IMR-90 (cell line): ENCODE results near the gene SDHA. TPM values are rescaled to one million over a fixed set of nuclear protein-coding genes. Genes with fewer than 3 reads are reported as not detected.

Experiments
- ATAC-seq: fragments of 200-7000 bp; cut with Tn5 transposase; 2 replicates; pipeline ENCODE4 v1.9.1; 2020; ENCODE audit warnings: low read depth, mild to moderate bottlenecking, moderate library complexity
- BruUV-seq: library from RNA; stranded (reverse); fragments of 400-500 nt; replicated peaks from 2 replicates; lab custom pipeline; 2021; lab: Mats Ljungman, UMichigan
- CTCF ChIA-PET: fragments of 300-600 bp; formaldehyde crosslinking; extraction: SDS; loops from one replicate; lab custom pipeline; 2021; ENCODE audit warnings: antibody characterized with exemption; lab: Yijun Ruan, JAX
- POLR2A ChIA-PET: fragments of 300-600 bp; sonication (Branson Sonifier 250); formaldehyde crosslinking; loops from one replicate; lab custom pipeline; 2022; ENCODE audit warnings: antibody characterized with exemption; ENCODE audit not compliant: unreplicated experiment; lab: Charles Lee
- DNase-seq: peaks from one replicate; pipeline ENCODE4 v3.0.0; 2013
- H2AFZ ChIP-seq: replicated peaks from 2 replicates; pipeline ENCODE3; 2013; ENCODE audit warnings: low read length, mild to moderate bottlenecking; ENCODE audit not compliant: poor library complexity
- H2AK5ac ChIP-seq: 2 replicates; pipeline ENCODE4 v1.6.1; 2013; ENCODE audit warnings: low read depth, low read length, inconsistent platforms
- H2AK9ac ChIP-seq: replicated peaks from 2 replicates; pipeline ENCODE3; 2013; ENCODE audit warnings: mild to moderate bottlenecking, low read depth, low read length, moderate library complexity; ENCODE audit not compliant: poor library complexity
- H2BK120ac ChIP-seq: 2 replicates; pipeline ENCODE4 v1.6.1; 2013; ENCODE audit warnings: low read depth, low read length, inconsistent platforms
- H2BK15ac ChIP-seq: 3 replicates; pipeline ENCODE4 v1.6.1; 2013; ENCODE audit warnings: low read depth, low read length, inconsistent platforms
- H2BK20ac ChIP-seq: 2 replicates; pipeline ENCODE4 v1.6.1; 2013; ENCODE audit warnings: low read depth, mild to moderate bottlenecking, inconsistent platforms, low read length, moderate library complexity
- H2BK5ac ChIP-seq: 2 replicates; pipeline ENCODE4 v1.6.1; 2013; ENCODE audit warnings: mild to moderate bottlenecking, low read depth, low read length, inconsistent platforms; ENCODE audit not compliant: poor library complexity, severe bottlenecking
- H3K14ac ChIP-seq: replicated peaks from 2 replicates; pipeline ENCODE4 v1.6.1; 2013; ENCODE audit warnings: low read depth, low read length, inconsistent platforms
- H3K18ac ChIP-seq: 2 replicates; pipeline ENCODE4 v1.6.1; 2013; ENCODE audit warnings: low read depth, low read length, control low read depth
- H3K23ac ChIP-seq: 2 replicates; pipeline ENCODE4 v1.6.1; 2013; ENCODE audit warnings: low read depth, low read length, inconsistent platforms
- H3K27ac ChIP-seq: 2 replicates; pipeline ENCODE4 v1.5.1; 2013; ENCODE audit warnings: mild to moderate bottlenecking, control low read depth, low read length; ENCODE audit not compliant: insufficient read depth
- H3K27me3 ChIP-seq: 2 replicates; pipeline ENCODE4 v1.6.1; 2013; ENCODE audit warnings: low read length; ENCODE audit not compliant: control insufficient read depth, insufficient read depth
- H3K36me3 ChIP-seq: 2 replicates; pipeline ENCODE4 v1.6.1; 2013; ENCODE audit warnings: low read length, mixed read lengths; ENCODE audit not compliant: control insufficient read depth, insufficient read depth
- H3K4ac ChIP-seq: 2 replicates; pipeline ENCODE4 v1.6.1; 2013; ENCODE audit warnings: low read depth, low read length, inconsistent platforms
- H3K4me1 ChIP-seq: 2 replicates; pipeline ENCODE4 v1.6.1; 2013; ENCODE audit warnings: low read length, mixed read lengths; ENCODE audit not compliant: control insufficient read depth, insufficient read depth
- H3K4me2 ChIP-seq: 2 replicates; pipeline ENCODE4 v1.6.1; 2013; ENCODE audit warnings: low read depth, mild to moderate bottlenecking, control low read depth, low read length, moderate library complexity
- H3K4me3 ChIP-seq: 2 replicates; pipeline ENCODE4 v1.5.1; 2013; ENCODE audit warnings: low read depth, mild to moderate bottlenecking, control low read depth, low read length, moderate library complexity; ENCODE audit not compliant: insufficient read depth
- H3K56ac ChIP-seq: 2 replicates; pipeline ENCODE4 v1.6.1; 2013; ENCODE audit warnings: low read length, inconsistent platforms; ENCODE audit not compliant: insufficient read depth; ENCODE audit errors: extremely low read depth
- H3K79me1 ChIP-seq, 2 experiments: 2 replicates each; pipeline ENCODE4 v1.6.1; 2013; ENCODE audit warnings: low read length in 2 of 2, inconsistent platforms in 1 of 2, low read depth in 1 of 2
- H3K9ac ChIP-seq: 2 replicates; pipeline ENCODE4 v1.6.1; 2013; ENCODE audit warnings: low read depth, low read length, control low read depth
- H3K9me1 ChIP-seq: 2 replicates; pipeline ENCODE4 v1.6.1; 2013; ENCODE audit warnings: low read length, inconsistent platforms; ENCODE audit not compliant: insufficient read depth
- H3K9me3 ChIP-seq: 2 replicates; pipeline ENCODE4 v1.6.1; 2013; ENCODE audit warnings: low read length; ENCODE audit not compliant: control insufficient read depth, insufficient read depth
- H4K20me1 ChIP-seq: 2 replicates; pipeline ENCODE4 v1.6.1; 2013; ENCODE audit warnings: low read length, inconsistent platforms; ENCODE audit not compliant: insufficient read depth
- H4K5ac ChIP-seq: 2 replicates; pipeline ENCODE4 v1.6.1; 2013; ENCODE audit warnings: mild to moderate bottlenecking, low read depth, low read length, control low read depth
- H4K8ac ChIP-seq, 2 experiments: 2 replicates each; pipeline ENCODE4 v1.6.1; 2013; ENCODE audit warnings: low read depth in 2 of 2, low read length in 2 of 2, control low read depth in 1 of 2, inconsistent platforms in 1 of 2
- H4K91ac ChIP-seq: 2 replicates; pipeline ENCODE4 v1.6.1; 2013; ENCODE audit warnings: low read depth, low read length, inconsistent platforms; ENCODE audit not compliant: insufficient read depth
- CHD1 ChIP-seq: IDR thresholded peaks from 2 replicates; pipeline ENCODE4 v1.6.1; 2012; ENCODE audit warnings: low read depth, low read length, improper control_type of control experiment
- RAD21 ChIP-seq: IDR thresholded peaks from 2 replicates; pipeline ENCODE4 v1.6.1; 2012; ENCODE audit warnings: low read length, improper control_type of control experiment
- RFX5 ChIP-seq: IDR thresholded peaks from 2 replicates; pipeline ENCODE4 v1.8.0; 2012; ENCODE audit warnings: low read depth, mild to moderate bottlenecking, low read length, moderate library complexity
- WGBS, 2 experiments: methylation state at CpG; one replicate each; pipeline versions ENCODE4 v1.1.5 to v1.1.7; 2013; ENCODE audit warnings: missing lambda C conversion rate in 2 of 2; ENCODE audit not compliant: insufficient read length in 1 of 2; ENCODE audit errors: extremely low coverage in 2 of 2; 5-methylcytosine and 5-hydroxymethylcytosine counted together
- dilution Hi-C: fragments of 300-500 bp; cut with HindIII; formaldehyde crosslinking; loops from one replicate; pipeline ENCODE4 v1.14.3; 2018; ENCODE audit warnings: low sequenced_read_pairs; ENCODE audit not compliant: unreplicated experiment
- in situ Hi-C: fragments of 300-500 bp; cut with MboI; formaldehyde crosslinking; loops from 3 replicates; pipeline ENCODE4 v1.14.3; 2019; ENCODE audit warnings: low sequenced_read_pairs, inconsistent platforms, mixed read lengths
- intact Hi-C: fragments of 100-400 bp; cut with micrococcal nuclease; formaldehyde crosslinking; loops from 2 replicates; pipeline ENCODE4 v1.10.0; 2022
- polyA plus RNA-seq, 3 experiments: library from polyadenylated mRNA; depleted of rRNA; stranded (reverse); fragments of >200 nt; gene quantifications; 2 replicates each; pipeline ENCODE4 v1.2.3, GENCODE V29; 2012; ENCODE audit warnings: low replicate concordance in 1 of 3
- total RNA-seq: library from RNA; depleted of rRNA; stranded (reverse); fragments of >200 nt; gene quantifications from 2 replicates; pipeline ENCODE4 v1.2.3, GENCODE V29; 2012

Gene SDHA
- total and polyA plus RNA-seq, 2 of the 4 experiments (the other 2 are of a cell fraction), result 105 to 121 TPM

DNA sequence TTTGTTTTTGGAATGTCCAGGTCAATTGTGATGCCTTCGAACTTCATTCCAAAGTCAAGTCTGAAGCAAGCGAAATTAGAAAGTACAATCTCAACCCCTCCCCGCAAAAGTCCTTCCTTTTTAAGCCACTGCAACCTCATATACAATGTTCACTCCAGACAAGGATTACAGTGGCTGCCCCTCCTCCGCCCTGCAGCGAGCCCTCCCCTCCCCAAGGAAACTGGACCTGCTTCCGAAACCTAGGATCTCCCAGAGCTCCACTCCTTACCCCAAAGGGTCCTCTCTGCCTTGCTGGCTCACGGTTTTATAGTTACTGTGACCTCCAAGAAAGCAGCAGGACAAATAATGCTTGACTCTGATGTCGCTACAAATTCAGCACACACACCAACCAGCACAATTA is 16.4 kb upstream of the SDHA start:
- H4K20me1 ChIP-seq, result peaks cover 6% of the 10 kb centered on the region
- H2AK5ac ChIP-seq, result no peak overlapping the region
- no peaks in the 10 kb centered on the region for H3K9me3 ChIP-seq
- H4K91ac ChIP-seq, result no peak overlapping the region
- H4K8ac ChIP-seq, result no peak overlapping the region
- H4K5ac ChIP-seq, result no peak overlapping the region
- no peak overlapping the region for H2BK15ac ChIP-seq
- intact Hi-C loops, result no loop called here
- ATAC-seq (no peak), DNase-seq (no peak)
- no peak overlapping the region for H3K14ac ChIP-seq
- no peak overlapping the region for H3K27ac ChIP-seq
- H2AFZ ChIP-seq, result no peak overlapping the region
- ChIA-PET CTCF (interaction anchor here (2.6 kb wide), 1 partner anchor 13 kb away, joined by 8 read pairs; no protein-coding TSS in a partner anchor), POLR2A (no interaction called here)
- in situ Hi-C loops, result no loop called here
- dilution Hi-C loops, result no loop called here
- TF ChIP-seq RFX5, result no peak
- TF ChIP-seq CHD1, result no peak
- TF ChIP-seq RAD21, result no peak
- H3K27me3 ChIP-seq, result no peaks in the 10 kb centered on the region
- H3K4me3 ChIP-seq, result no peak overlapping the region
- peaks cover 20% of the 10 kb centered on the region for H3K36me3 ChIP-seq
- no peak overlapping the region for H3K56ac ChIP-seq
- no peak overlapping the region for H3K4me2 ChIP-seq
- peaks cover 2% of the 10 kb centered on the region; the same call in 1 of the 2 replicates for H3K9me1 ChIP-seq
- H2AK9ac ChIP-seq, result no peak overlapping the region
- H2BK5ac ChIP-seq, result no peak overlapping the region
- H3K9ac ChIP-seq, result no peak overlapping the region
- no peak overlapping the region for H3K23ac ChIP-seq
- peaks cover 9 to 17% of the 10 kb centered on the region in 2 experiments for H3K79me1 ChIP-seq
- H2BK20ac ChIP-seq, result no peak overlapping the region
- no peak overlapping the region for H3K4ac ChIP-seq
- no TSS peak for BruUV-seq
- 100% methylated on average over 1 of the region's 8 CpGs; no CpG with 5 or more reads in 1 of the 2 experiments for WGBS, 2 experiments
- no peak overlapping the region for H2BK120ac ChIP-seq
- no peak overlapping the region for H3K18ac ChIP-seq
- no peaks in the 10 kb centered on the region for H3K4me1 ChIP-seq
